GM19328 (cell line): ENCODE measurements around the gene LRP11.
"Not testable (repeated sequence)": the region's sequence is repeated elsewhere in the genome, so short reads cannot be mapped to it uniquely, and the experiment has no call there.

ENCODE experiments used
- ATAC-seq: cut with Tn5 transposase; IDR thresholded peaks from one replicate; pipeline ENCODE4 v1.9.1; 2021; ENCODE audit warnings: mild to moderate bottlenecking, moderate library complexity; ENCODE audit not compliant: unreplicated experiment

LRP11 gene, protein sequence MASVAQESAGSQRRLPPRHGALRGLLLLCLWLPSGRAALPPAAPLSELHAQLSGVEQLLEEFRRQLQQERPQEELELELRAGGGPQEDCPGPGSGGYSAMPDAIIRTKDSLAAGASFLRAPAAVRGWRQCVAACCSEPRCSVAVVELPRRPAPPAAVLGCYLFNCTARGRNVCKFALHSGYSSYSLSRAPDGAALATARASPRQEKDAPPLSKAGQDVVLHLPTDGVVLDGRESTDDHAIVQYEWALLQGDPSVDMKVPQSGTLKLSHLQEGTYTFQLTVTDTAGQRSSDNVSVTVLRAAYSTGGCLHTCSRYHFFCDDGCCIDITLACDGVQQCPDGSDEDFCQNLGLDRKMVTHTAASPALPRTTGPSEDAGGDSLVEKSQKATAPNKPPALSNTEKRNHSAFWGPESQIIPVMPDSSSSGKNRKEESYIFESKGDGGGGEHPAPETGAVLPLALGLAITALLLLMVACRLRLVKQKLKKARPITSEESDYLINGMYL

DNA sequence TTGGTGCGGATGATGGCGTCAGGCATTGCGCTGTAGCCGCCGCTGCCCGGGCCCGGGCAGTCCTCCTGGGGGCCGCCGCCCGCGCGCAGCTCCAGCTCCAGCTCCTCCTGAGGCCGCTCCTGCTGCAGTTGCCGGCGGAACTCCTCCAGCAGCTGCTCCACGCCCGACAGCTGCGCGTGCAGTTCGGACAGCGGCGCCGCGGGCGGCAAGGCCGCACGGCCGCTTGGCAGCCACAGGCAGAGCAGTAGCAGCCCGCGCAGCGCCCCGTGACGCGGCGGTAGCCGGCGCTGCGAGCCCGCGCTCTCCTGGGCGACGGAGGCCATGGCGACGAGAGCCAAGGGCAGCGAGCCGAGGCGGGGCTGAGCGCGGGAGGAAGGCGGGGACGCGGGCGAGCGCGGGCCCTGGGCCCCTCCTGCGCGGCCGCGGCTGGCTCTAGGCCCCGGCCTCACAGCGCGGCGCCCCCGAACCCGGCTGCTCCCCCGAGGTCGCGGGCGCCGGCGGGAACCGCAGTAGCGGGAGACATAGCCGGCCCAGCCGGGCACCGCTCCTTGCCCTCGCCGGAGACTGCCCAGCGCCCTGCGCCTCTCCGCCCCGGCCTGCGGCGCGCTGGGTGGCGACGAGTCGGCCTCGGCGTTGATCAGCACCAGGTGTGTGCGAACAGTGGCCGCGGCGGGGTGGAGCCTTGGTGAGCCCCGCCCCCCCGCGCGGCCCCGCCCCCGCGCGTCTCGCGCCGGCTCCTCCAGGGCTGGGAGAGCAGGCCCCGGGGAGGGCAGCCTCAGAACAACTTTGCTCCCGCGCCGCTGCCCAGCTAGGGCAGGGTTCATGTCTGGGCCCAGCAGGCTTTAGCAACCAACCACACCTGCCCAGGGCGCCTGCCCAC lies at the start of gene LRP11:
Gene LRP11, minus strand, starts transcription at position 662 of the 880 bp plus-strand sequence. Its CDS starts 339 bp downstream, at position 323.
- peak; percentile 88 for ATAC-seq

DNA sequence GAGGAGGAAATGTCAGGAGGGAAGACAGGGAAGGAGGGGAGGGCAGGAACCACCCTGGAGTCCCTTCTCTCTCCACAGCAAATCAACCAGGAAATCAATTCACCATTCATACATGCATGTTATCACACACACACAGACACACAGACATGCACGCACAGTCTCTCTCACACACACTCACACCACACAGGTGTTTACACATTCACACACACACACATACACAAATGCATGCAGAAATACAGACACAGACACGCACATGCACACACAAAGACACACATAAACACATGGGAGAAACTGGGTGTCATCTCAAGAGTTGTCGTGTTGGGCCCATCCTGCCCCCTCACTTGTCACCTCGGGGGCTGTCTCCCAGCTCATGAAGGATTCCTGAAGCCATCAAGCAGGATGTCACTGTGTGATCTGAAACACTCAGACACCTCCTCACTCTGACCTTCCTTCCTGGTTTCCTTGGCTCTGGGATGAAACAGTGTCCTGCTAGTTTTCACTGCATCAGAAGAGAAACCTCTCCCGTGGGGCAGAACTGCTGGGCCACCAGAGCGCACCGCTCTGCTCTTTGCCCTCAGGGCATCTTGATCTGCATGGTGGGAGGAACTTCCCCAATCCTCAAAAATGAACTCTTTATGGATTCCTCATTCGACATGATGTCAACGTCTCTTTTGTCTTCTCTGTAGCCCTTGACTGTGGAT lies 49.5 kb upstream of the LRP11 start:
- no peak for ATAC-seq

DNA sequence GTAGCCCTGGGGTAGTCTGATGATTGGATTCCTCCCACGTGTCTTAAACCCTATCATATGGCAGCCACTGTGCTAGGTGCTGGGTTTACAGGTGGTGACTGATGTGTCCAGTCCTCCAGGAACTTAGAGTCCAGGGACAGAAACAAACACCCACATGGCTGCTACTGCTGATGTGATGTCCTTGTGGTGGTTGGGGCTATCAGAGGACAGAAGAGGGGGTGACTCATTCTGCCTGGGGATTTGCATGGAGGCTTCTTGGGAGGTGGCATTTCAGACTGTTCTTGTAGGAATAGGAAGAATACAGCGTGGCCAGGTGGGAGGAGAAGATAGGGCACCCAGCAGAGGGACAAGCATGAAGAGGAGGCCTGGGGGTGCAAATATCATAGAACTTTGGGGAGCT lies 48.9 kb upstream of the LRP11 start:
- ATAC-seq = no peak

DNA sequence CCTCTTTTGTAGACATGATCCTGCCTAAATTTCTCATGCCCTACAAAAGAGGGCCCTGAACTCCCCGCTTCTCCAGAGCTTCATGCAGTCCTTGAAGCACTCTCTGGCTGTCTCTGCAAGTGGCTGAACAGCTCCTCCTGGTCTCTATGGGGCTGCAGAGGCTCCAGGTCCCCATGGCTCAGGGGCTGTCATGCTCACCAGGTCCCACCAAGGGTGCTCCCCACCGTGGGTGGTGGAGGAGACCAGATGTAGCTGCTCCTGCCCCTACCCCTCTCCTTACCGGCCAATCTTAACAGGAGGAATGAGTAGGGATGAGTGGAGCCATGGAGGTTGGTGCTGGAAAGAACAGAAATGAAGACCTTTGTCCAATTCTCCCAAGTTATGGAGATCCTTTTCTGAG lies 48.5 kb upstream of the LRP11 start:
- not testable (repeated sequence) for ATAC-seq

DNA sequence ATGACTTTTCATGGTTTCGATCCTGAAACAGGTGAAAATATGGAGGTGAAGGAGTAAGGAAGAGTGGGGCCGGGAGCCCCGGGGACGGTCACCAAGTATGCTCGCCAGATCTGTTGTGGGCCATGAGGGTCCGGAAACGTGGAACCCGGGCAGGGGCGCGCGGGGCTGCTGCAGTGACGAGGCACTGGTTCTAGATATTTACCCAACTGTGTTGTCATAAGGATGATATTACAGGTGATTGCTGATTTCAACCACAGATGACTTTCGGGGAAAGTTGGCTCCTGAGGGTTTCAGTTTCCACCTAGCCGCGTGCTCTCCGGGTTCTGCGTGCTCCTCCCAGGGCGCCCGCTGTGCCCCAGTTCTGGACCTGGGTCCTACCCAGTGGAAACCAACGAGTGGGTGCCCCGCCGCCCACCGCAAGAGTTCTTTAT lies 46.6 kb upstream of the LRP11 start:
- ATAC-seq = no peak

DNA sequence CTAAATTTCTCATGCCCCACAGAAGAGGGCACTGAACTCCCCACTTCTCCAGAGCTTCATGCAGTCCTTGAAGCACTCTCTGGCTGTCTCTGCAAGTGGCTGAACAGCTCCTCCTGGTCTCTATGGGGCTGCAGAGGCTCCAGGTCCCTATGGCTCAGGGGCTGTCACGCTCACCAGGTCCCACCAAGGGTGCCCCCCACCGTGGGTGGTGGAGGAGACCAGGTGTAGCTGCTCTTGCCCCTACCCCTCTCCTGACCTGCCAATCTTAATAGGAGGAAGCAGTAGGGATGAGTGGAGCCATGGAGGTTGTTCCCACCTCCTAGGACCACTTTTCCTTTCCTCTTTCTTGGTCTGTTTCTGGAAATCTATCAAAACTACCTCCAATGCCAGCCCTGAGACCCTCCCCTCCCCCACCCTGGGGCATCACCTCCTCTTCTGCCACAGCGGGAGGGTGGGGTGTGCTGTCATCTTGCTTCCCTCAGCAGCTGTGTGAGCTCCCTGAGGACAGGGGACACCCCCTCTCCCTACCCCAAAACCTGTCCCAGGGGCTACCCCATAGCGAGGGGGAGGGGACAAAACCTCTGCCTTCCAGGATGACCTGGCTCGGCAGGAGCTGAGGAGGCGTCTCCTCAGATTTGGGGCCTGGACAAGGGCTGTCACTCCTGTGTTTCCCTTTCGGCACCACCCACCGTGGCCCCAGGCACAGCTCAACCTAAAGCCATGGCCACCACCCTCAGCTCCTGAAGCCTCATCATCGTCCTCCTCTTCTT lies 45.7 kb upstream of the LRP11 start:
- ATAC-seq = no peak

DNA sequence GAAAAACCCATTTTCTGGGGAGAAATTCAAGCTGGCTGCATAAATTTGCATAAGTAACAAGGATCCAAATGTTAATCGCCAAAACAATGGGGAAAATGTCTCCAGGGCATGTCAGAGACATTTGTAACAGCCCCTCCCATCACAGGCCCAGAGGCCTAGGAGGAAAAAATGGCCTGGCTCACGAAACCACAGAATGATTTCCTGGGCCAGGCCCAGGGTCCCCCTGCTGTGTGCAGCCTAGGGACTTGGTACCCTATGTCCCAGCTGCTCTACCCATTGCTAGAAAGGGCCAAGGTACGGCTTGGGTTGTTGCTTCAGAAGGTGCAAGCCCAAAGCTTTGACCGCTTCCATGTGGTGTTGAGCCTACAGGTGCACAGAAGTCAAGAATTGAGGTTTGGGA lies 44.3 kb upstream of the LRP11 start:
- not testable (repeated sequence) for ATAC-seq

DNA sequence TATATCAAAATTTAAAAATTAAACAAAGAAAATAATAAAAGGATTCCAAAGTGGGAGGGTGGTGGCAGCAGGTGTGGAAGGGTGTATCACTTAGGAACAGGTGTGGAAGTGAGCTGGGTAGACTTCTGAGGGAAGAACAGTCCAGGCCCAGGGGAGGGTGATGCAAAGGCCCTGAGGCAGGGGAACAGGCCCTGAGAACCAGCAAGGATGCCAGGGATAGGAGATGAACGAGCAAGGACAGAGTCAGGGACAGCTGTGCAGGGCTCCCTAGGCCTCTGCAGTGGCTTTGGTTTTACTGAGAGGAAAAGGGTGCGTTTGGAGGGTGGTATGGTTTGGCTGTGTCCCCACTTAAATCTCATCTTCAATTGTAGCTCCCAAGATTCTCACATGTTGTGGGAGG lies 43.2 kb upstream of the LRP11 start:
- ATAC-seq = no peak

DNA sequence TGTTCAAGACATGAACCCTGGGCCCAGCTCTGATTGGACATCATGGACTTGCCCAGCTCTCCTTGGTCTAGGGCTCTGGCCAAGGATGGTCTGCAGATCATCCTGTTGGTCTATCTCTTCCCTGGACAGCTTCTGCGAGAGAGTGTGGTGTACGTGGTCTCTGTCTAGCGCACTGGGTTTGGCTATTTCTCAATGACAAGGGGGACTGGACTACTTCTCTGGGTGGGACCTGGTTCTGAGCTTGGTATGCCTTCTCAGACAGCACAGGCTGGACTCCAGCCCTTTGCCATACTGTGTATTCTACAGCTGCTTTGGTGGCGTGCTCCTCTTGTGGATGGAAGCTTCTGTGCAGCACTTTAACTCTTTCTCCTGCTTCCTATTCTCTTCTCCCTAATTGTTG lies 42.2 kb upstream of the LRP11 start:
- no peak for ATAC-seq

DNA sequence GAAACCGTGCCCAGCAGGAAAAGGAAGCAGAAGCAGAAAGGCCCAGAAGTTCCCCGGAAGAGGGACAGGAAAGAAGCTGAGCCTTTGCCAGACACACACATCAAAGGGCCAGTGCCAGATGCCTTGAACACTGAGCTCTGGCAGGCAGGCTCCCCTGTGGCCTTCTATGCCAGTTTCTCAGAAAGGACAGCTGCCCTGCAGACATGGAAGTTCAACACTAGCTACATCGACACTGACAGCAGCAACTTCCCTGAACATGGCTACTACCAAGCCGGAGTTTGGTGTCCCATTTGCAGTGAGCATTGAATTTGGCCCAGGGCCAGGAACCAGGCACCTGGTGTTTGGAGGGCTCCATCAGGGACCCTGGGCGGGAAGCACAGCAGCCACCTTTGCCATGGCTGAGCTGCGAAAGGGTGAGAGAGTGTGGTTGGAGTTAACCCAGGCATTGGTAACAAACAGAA lies 41.8 kb upstream of the LRP11 start:
- ATAC-seq = no peak

DNA sequence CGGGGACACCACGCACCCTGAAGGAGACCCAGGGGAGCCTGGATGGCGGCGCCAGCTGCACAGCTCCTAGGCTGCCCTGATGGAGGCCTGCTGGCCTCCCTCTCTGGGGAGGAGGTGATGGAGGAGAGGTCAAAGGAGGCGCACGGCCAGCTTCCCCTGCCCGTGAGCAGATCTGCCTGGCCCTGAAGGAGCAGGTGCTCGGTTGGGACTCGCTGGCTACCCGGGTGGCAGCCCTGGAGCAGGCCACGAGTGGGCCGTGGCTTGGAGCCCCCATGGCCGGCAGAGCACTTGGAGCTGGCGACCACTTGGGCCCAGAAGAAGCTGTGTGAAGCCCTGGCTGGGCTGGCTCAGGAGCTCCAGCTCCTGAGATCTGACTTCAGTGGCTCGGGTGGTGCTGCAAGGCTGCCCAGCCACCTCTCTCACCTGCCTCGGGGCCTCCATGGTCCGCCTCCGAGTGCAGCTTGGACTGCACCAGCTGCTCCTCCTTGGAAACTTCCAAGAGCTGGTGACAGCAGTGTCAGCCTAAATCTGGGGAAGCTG lies 41.3 kb upstream of the LRP11 start:
- no peak for ATAC-seq

DNA sequence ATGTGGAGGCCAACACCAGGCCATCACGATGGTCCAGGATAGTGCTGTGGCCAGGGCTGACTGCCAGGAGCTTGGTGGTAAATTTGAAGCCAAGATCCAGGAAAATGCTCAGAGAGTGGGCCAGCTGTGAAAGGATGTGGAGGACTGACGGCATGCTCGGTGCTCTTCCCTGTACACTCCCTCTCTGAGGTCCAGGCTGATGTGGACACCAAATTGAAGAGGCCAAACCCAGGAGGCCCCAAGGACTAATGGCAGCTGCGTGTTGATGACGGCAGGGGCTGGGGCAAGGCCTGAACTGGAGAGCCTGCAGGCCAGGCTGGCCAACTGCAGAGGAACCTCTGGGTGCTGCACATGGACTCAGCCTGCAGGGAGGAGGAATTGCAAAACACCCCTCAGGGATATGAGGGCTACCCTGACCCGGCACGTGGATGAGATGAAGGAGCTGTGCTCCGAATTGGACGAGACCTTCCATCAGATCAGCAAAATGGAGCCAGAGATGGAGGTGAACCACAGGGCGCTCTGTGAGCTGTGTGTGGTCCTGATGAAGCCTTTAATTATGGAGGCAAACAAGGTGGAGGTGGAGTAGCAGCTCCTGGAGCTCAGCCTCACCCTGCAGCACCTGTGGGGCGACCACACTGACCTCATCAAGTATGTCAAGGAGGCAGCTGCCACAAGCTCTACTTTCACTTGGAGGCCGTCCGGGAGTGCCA lies 40.7 kb upstream of the LRP11 start:
- no peak for ATAC-seq

DNA sequence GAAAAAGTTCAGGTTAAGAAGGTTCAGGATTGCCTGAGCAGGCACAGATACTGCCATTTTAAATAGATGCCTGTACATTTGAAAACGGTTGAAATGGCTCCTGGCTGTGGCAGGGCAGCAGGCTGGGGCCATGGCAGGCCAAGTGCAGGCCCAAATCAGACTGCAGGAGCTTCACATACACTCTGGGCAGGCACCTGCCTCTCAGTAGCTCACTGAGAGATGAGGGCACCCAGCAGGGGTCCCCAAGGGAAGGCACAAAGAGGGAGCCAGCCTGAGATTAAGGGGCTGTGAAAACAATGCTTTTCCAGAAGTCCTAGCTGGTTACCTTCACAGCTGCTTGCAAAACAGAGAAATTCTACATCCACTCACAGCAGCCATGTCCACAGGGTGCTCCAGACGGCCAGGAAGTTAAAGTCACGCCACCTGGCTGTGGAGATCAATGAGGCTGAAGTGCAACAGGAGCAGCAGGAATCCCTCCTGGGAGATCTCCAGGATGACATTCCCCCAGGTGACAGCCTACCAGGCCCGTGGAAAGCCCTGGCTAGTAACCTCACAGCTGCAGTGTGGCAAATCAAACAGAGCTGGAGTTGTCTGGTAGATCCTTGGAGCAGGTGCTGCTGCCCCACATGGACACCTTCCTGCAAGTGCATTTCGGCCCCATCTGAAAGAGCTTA lies 39.9 kb upstream of the LRP11 start:
- no peak for ATAC-seq

DNA sequence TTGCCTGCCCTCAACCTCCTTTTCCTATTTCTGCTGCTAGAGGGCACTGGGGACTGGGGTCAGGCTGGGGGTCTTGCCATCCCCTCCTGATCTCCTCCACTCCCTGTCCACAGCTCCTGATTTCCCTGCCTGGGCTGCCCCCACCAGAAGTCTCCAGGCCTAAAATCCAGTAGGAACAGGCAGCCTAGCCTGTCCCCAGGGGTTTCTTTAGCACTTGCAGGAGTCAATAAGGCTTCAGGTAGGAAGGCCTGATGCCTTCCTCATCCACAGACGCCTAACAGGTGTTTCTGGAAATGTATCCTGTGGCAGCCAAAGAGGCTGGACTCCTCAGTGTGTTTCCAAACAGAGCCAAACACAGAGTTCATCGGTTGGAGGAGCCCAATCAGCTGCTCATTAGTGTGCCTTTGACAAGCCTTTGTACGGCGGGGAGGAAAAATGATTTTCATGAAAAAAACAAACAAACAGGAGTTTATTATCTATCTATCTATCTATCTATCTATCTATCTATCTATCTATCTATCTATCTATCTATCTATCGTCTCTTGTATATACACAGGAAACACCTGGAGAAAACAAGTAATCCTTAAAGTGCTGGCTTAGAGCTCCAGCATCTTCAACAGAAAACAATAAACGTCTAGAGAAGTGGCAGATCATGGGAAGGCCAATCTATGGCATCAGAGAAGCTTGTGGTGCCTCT lies 37.4 kb upstream of the LRP11 start:
- ATAC-seq = no peak

DNA sequence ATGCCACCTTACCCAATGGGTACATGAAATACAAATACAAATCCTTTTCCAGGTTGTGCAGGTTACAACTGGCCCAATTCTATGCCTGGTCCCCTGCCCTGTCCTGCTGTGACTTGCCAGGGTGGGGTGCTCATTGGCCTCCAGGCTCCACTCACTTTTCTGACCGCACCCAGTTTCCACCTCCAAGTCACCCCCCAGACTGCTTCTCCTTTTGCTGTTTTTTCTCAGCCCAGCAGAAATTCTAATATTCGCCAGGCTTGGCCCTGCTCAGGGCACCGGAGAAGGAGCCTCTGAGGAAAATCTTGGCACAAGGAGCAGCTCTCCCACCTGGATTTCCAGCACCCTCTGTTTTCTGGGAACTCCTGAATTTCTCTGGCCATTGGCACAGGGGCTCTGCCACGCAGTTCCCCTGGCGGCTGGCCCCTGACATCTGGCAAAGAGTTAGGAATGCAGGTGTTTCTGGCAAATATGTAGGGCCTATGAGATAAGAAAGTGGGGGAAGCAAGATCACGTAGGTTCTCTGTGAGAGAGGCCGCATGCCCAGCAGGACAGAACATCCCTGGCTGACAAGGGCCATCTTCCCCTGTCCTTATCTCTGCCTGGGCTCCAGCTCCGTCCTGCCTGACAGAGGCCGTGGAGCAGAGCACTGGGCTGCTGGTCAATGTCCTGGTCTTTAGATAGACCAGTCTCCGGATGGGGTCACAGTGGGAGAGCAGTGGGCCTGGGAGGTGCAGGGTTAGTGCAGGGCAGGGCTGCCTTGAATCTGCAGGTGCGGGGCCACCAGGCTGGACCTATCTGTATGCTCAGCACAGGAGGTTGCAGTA lies 36.7 kb upstream of the LRP11 start:
- no peak for ATAC-seq

DNA sequence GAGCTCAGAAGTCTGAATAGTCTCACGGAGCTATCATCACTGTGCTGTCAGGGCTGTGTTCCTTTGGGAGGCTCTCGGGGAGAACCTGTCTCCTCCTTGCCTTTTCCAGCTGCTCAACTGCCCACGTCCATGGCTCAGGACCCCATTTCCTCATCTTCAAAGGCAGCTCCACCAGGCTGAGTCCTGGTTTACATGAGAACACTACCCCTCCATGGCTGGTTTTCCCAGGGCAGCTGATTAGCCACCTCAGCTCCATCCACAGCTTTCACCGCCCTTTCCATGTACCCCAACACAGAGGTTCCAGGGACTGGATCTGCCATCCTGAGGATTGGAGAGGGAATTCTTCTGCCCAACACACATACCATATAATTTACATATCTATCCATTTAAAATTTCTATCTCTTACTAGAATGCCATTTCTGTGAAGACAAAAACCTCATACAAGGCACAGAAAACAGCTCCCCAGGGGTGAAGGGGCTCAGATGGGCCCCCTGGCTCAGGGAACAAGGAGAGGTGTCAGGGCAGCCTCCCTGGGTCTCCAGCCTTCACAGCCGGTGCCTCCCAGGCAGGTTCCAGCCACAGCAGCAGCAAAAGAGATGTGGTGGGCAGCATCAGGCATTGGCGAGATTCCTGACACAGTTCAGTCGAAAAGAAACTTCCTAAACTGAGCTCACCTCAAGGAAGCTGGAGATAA lies 35.9 kb upstream of the LRP11 start:
- ATAC-seq = no peak

DNA sequence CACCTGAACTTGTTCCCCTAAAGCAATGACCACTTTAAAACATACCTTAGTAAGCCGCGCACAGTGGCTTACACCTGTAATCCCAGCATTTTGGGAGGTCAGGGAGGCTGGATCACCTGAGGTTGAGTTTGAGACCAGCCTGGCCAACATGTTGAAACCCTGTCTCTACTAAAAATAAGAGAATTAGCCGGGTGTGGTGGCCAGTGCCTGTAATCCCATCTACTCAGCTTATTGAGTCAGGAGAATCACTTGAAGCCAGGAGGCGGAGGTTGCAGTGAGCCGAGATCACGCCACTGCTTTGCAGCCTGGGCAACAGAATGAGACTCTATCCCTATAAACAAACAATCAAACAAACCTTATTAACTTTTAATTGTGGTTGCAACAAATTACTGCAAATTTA lies 35.3 kb upstream of the LRP11 start:
- no peak for ATAC-seq
